B cell (primary cell): ENCODE data around the gene CENPO. TPM values are rescaled to one million over a fixed set of nuclear protein-coding genes. Genes with fewer than 3 reads are reported as not detected.

Experiments used
- ATAC-seq: fragments of 200-7000 bp; cut with Tn5 transposase; one replicate; pipeline ENCODE4 v1.10.0; 2021; ENCODE audit warnings: low read depth, mild to moderate bottlenecking, moderate number of reproducible peaks, moderate library complexity
- CTCF ChIA-PET: fragments of 350-600 bp; sonication (Branson Sonifier 250); formaldehyde crosslinking; loops from one replicate; lab custom pipeline; 2021; ENCODE audit warnings: antibody characterized with exemption, inconsistent platforms; lab: Charles Lee
- POLR2A ChIA-PET: fragments of 350-600 bp; sonication (Branson Sonifier 250); formaldehyde crosslinking; loops from one replicate; lab custom pipeline; 2021; ENCODE audit warnings: antibody characterized with exemption; lab: Charles Lee
- DNase-seq: peaks from one replicate; pipeline ENCODE4 v3.0.0; 2013
- H2AFZ ChIP-seq: 2 replicates; pipeline ENCODE4 v1.6.1; 2012; ENCODE audit warnings: mild to moderate bottlenecking, low read depth, low read length; ENCODE audit not compliant: insufficient read depth, poor library complexity, severe bottlenecking
- H3K27ac ChIP-seq, 2 donors: 1 replicate in 1 of 2; 2 replicates in 1 of 2; pipeline ENCODE4 v1.5.1; 2012 to 2013; ENCODE audit warnings: low read length in 2 of 2, mild to moderate bottlenecking in 2 of 2, moderate library complexity in 1 of 2
- H3K27me3 ChIP-seq, 4 experiments: fragments of 200-600 bp in 1 of 4; sonication (generic) in 1 of 4; replicated peaks in 1 of 4; 1 replicate in 2 of 4; 2 replicates in 2 of 4; pipeline versions ENCODE4 v1.6.1 to v1.7.0; 2013 to 2016; ENCODE audit warnings: low read length in 3 of 4, mild to moderate bottlenecking in 2 of 4, mixed read lengths in 1 of 4, moderate library complexity in 1 of 4; ENCODE audit not compliant: insufficient read depth in 4 of 4, control insufficient read depth in 3 of 4; ENCODE audit errors: control extremely low read depth in 1 of 4
- H3K36me3 ChIP-seq, 2 experiments: replicated peaks in 1 of 2; 1 replicate in 1 of 2; 2 replicates in 1 of 2; pipeline versions ENCODE4 v1.6.1 to v1.7.1; 2013; ENCODE audit warnings: low read length in 1 of 2; ENCODE audit not compliant: insufficient read depth in 2 of 2, control insufficient read depth in 1 of 2; ENCODE audit errors: control extremely low read depth in 1 of 2, extremely low read depth in 1 of 2
- H3K4me1 ChIP-seq, 2 donors: fragments of 200-600 bp in 1 of 2; sonication (generic) in 1 of 2; 1 replicate in 1 of 2; 2 replicates in 1 of 2; pipeline versions ENCODE4 v1.5.1 to v1.6.1; 2013 to 2017; ENCODE audit warnings: low read length in 2 of 2; ENCODE audit not compliant: control insufficient read depth in 2 of 2, insufficient read depth in 2 of 2
- H3K4me2 ChIP-seq: replicated peaks from 2 replicates; pipeline ENCODE3; 2012; ENCODE audit warnings: mild to moderate bottlenecking, low read depth, low read length; ENCODE audit not compliant: poor library complexity, severe bottlenecking
- H3K4me3 ChIP-seq, 5 experiments: fragments of 200-600 bp in 1 of 5; sonication (generic) in 1 of 5; 1 replicate in 3 of 5; 2 replicates in 2 of 5; pipeline versions ENCODE4 v1.5.1 to v1.7.0; 2011 to 2016; ENCODE audit warnings: low read length in 4 of 5, mild to moderate bottlenecking in 4 of 5, low read depth in 2 of 5, control low read depth in 1 of 5, moderate library complexity in 1 of 5; ENCODE audit not compliant: insufficient read depth in 1 of 5; ENCODE audit errors: control extremely low read depth in 1 of 5, extremely low read depth in 1 of 5
- H3K79me2 ChIP-seq: fragments of 200-600 bp; sonication (generic); one replicate; pipeline ENCODE4 v1.6.0; 2016; ENCODE audit warnings: low read length; ENCODE audit not compliant: control insufficient read depth, insufficient read depth
- H3K9ac ChIP-seq: fragments of 200-600 bp; sonication (generic); 2 replicates; pipeline ENCODE4 v1.6.1; 2017; ENCODE audit warnings: mild to moderate bottlenecking, low read length, moderate library complexity
- H3K9me3 ChIP-seq, 3 donors: one replicate each; pipeline versions ENCODE4 v1.6.1 to v1.7.1; 2013; ENCODE audit warnings: low read length in 2 of 3; ENCODE audit not compliant: control insufficient read depth in 2 of 3, insufficient read depth in 1 of 3; ENCODE audit errors: control extremely low read depth in 1 of 3
- H4K20me1 ChIP-seq: 2 replicates; pipeline ENCODE4 v1.6.0; 2012; ENCODE audit warnings: mild to moderate bottlenecking, low read length; ENCODE audit not compliant: insufficient read depth, control insufficient read depth, poor library complexity, severe bottlenecking
- H3K27ac Mint-ChIP-seq: one replicate; pipeline ENCODE4 v1.8.0; 2021; ENCODE audit warnings: mixed read lengths
- H3K27me3 Mint-ChIP-seq: one replicate; pipeline ENCODE4 v1.8.0; 2021; ENCODE audit warnings: mixed read lengths
- H3K4me1 Mint-ChIP-seq: one replicate; pipeline ENCODE4 v1.8.0; 2021; ENCODE audit warnings: mixed read lengths
- H3K4me3 Mint-ChIP-seq: one replicate; pipeline ENCODE4 v1.8.0; 2021; ENCODE audit warnings: mixed read lengths
- H3K9me3 Mint-ChIP-seq: one replicate; pipeline ENCODE4 v1.8.0; 2022; ENCODE audit warnings: mixed read lengths; ENCODE audit not compliant: insufficient read depth
- EZH2 ChIP-seq: IDR thresholded peaks from 2 replicates; pipeline ENCODE4 v1.6.1; 2012; ENCODE audit warnings: borderline replicate concordance, low read depth, mild to moderate bottlenecking, moderate library complexity, low read length; ENCODE audit not compliant: insufficient read depth, poor library complexity, severe bottlenecking
- WGBS: methylation state at CpG from one replicate; pipeline ENCODE4 v1.1.5; 2013; ENCODE audit warnings: missing lambda C conversion rate; ENCODE audit not compliant: insufficient coverage; 5-methylcytosine and 5-hydroxymethylcytosine counted together
- intact Hi-C: fragments of 100-400 bp; cut with micrococcal nuclease; formaldehyde crosslinking; loops from one replicate; pipeline ENCODE4 v1.10.0; 2022
- polyA plus RNA-seq: library from polyadenylated mRNA; depleted of rRNA; stranded (reverse); fragments of >200 nt; gene quantifications from 2 replicates; pipeline ENCODE4 v1.2.3, GENCODE V29; 2012
- total RNA-seq, 2 donors: library from RNA; stranded (reverse); fragments of 120-200 nt in 1 of 2; gene quantifications; 1 replicate in 1 of 2; 2 replicates in 1 of 2; pipeline versions ENCODE4 v1.2.3 to v1.2.4, GENCODE V29; 2013 to 2022
- TF ChIP-seq, protein P1 (sequence below): fragments of 200-600 bp; IDR thresholded peaks from one replicate; pipeline ENCODE4 v1.8.0; 2022; ENCODE audit warnings: antibody characterized with exemption, mild to moderate bottlenecking

The CENPO gene
- total and polyA plus RNA-seq, 2 donors (not counting 1 experiment from before 2014, with no cell fraction given) = 4.5 to 10.4 TPM

DNA sequence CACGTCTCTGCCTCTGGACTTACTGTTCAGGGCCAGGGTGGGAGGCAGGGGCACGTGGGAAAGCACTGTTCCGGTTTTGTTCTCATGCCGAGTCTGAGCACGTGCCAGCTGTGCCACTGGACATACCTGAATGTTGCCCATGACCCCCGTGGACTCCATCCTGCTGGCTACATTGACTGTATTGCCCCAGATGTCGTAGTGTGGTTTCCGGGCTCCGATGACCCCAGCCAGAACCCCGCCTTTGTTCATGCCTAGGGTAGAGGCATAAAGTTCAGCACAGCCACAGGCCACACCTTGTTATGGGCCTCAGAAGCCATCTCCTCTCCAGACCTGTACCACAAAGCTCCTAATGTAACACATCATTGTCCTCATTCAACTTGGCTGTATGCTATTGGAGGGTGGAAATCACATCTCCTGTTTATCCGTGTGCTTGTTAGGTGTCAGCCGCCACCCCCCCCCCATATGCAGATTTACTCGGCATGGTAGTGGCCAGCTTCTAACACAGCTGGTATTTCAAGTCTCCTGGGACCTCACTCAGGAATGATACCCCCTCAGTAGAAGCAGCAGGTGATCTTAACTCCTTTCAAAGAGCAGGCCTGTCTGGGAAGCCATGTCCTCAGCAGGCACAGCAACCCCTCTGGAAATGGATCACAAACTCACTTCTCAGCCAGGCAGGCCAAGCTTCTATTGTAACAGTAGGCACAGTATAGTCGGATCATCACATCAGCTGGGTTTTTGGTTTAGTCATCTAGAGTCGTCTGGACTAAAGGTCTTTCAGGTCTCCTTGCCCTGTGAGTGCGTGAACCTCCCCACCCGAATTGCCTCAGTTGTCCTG is 27.6 kb downstream of the CENPO start:
- Histone ChIP-seq H2AFZ (no peak overlapping the region), H3K27ac (no peak overlapping the region), H3K9ac (no peak overlapping the region), H3K4me3 (no peak overlapping the region), H3K79me2 (no peaks in the 10 kb centered on the region), H3K36me3 (peaks cover 0 to 39% of the 10 kb centered on the region in 2 experiments), H3K27me3 (no peaks in the 10 kb centered on the region), H3K4me1 (no peaks in the 10 kb centered on the region), H3K9me3 (no peaks in the 10 kb centered on the region), H4K20me1 (no peaks in the 10 kb centered on the region), H3K4me2 (no peak overlapping the region)
- 95% methylated on average over 14 of the region's 17 CpGs for WGBS
- H3K9me3 Mint-ChIP-seq = no peaks in the 10 kb centered on the region
- intact Hi-C loops = no loop called here
- H3K27ac Mint-ChIP-seq = no peak overlapping the region
- ATAC-seq = no peak
- CTCF ChIA-PET = interaction anchor here (0.9 kb wide), 1 partner anchor 995 kb away, joined by 3 read pairs; no protein-coding TSS in a partner anchor
- H3K27me3 Mint-ChIP-seq = no peaks in the 10 kb centered on the region
- peaks cover 2% of the 10 kb centered on the region for H3K4me1 Mint-ChIP-seq
- TF ChIP-seq, protein P1, sequence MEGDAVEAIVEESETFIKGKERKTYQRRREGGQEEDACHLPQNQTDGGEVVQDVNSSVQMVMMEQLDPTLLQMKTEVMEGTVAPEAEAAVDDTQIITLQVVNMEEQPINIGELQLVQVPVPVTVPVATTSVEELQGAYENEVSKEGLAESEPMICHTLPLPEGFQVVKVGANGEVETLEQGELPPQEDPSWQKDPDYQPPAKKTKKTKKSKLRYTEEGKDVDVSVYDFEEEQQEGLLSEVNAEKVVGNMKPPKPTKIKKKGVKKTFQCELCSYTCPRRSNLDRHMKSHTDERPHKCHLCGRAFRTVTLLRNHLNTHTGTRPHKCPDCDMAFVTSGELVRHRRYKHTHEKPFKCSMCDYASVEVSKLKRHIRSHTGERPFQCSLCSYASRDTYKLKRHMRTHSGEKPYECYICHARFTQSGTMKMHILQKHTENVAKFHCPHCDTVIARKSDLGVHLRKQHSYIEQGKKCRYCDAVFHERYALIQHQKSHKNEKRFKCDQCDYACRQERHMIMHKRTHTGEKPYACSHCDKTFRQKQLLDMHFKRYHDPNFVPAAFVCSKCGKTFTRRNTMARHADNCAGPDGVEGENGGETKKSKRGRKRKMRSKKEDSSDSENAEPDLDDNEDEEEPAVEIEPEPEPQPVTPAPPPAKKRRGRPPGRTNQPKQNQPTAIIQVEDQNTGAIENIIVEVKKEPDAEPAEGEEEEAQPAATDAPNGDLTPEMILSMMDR = no peak
- TF ChIP-seq EZH2 = no peak
- DNase-seq = no peak
- no peak overlapping the region for H3K4me3 Mint-ChIP-seq
- POLR2A ChIA-PET = no interaction called here

DNA sequence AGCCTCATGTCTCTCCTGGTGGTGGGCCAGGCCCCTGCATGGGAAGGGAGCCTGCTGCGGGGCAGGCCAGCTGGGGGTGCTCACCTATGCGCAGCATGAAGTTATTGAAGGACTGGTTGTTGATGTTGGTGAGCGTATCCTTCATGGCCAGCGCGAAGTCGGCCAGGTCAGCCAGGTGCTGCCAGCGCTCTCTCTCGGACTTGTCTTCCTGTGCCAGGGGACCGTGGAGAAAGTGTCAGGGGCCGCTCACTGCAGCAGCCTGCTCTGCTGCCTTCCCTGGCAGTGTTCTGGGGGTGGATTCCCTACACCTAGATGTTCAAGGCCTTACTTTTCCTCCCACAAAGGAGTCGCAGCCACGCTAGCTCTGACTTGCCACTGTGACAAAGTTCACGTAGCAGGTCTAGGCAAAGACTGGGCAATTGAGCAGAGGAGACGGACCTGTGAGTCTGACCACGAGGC is 28.2 kb downstream of the CENPO start:
- H3K27me3 ChIP-seq = no peaks in the 10 kb centered on the region
- 95% methylated on average over 15 of the region's 15 CpGs for WGBS
- no peak overlapping the region for H3K27ac Mint-ChIP-seq
- ATAC-seq = no peak
- peaks cover 0 to 37% of the 10 kb centered on the region in 2 experiments for H3K36me3 ChIP-seq
- H3K9me3 ChIP-seq = no peaks in the 10 kb centered on the region
- H3K4me1 ChIP-seq = no peaks in the 10 kb centered on the region
- no peak overlapping the region for H3K9ac ChIP-seq
- no peaks in the 10 kb centered on the region for H3K9me3 Mint-ChIP-seq
- no peak overlapping the region for H3K27ac ChIP-seq
- TF ChIP-seq, protein P1 = no peak
- no peak for TF ChIP-seq EZH2
- no peak for DNase-seq
- no peak overlapping the region for H2AFZ ChIP-seq
- H3K4me3 ChIP-seq = no peak overlapping the region
- peaks cover 2% of the 10 kb centered on the region for H3K4me1 Mint-ChIP-seq
- no peaks in the 10 kb centered on the region for H3K27me3 Mint-ChIP-seq
- ChIA-PET CTCF (interaction anchor here (0.9 to 1.1 kb wide), 2 partner anchors 411 to 994 kb away, joined by 3 to 7 read pairs; no protein-coding TSS in a partner anchor), POLR2A (no interaction called here)
- no peak overlapping the region for H3K4me3 Mint-ChIP-seq
- intact Hi-C loops = no loop called here
- no peak overlapping the region for H3K4me2 ChIP-seq
- no peaks in the 10 kb centered on the region for H3K79me2 ChIP-seq
- no peaks in the 10 kb centered on the region for H4K20me1 ChIP-seq
